Fibroblast of pulmonary artery (primary cell): Measurements from ENCODE around the gene EP400.

Source experiments
- DNase-seq: peaks from one replicate; pipeline ENCODE4 v3.0.0-alpha.2; 2010; ENCODE audit warnings: low read depth
- H3K4me3 ChIP-seq: replicated peaks from 2 replicates; pipeline ENCODE4 v1.5.1; 2011; ENCODE audit warnings: low read depth, mild to moderate bottlenecking, control low read depth, low read length, moderate library complexity
- TF ChIP-seq, protein P1 (sequence below): IDR thresholded peaks from 2 replicates; pipeline ENCODE4 v1.5.1; 2011; ENCODE audit warnings: mild to moderate bottlenecking, control low read depth, low read length, inconsistent platforms; ENCODE audit errors: missing control alignments

The EP400 gene

GRCh38 chr12:131921866-131922769 lies 27.6 kb upstream of the EP400 start:
- H3K4me3 ChIP-seq: no peak overlapping the region
- DNase-seq: no peak
- TF ChIP-seq, protein P1, sequence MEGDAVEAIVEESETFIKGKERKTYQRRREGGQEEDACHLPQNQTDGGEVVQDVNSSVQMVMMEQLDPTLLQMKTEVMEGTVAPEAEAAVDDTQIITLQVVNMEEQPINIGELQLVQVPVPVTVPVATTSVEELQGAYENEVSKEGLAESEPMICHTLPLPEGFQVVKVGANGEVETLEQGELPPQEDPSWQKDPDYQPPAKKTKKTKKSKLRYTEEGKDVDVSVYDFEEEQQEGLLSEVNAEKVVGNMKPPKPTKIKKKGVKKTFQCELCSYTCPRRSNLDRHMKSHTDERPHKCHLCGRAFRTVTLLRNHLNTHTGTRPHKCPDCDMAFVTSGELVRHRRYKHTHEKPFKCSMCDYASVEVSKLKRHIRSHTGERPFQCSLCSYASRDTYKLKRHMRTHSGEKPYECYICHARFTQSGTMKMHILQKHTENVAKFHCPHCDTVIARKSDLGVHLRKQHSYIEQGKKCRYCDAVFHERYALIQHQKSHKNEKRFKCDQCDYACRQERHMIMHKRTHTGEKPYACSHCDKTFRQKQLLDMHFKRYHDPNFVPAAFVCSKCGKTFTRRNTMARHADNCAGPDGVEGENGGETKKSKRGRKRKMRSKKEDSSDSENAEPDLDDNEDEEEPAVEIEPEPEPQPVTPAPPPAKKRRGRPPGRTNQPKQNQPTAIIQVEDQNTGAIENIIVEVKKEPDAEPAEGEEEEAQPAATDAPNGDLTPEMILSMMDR: no peak

DNA sequence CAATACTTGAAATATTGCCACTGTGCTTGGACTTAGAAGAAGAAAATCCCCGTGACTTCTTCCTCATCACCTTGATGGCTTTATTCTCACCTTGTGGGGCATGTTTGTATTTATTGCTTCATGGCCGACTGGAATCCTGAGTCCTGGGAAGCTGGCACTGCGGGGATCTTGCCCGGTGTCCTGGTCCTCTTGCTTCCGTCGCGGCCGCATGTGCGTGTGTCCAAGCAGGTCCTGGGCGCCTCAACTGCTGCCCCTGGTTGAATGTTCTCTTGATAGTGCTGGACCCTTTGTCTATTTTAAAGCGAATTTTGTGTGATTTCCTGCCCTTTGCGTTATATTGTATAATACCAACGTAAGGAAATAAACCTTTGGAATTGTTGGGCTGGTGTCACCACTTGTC lies 27.0 kb upstream of the EP400 start:
- DNase-seq: no peak
- TF ChIP-seq, protein P1: no peak
- no peak overlapping the region for H3K4me3 ChIP-seq

GRCh38 chr12:131923260-131923659 lies 26.5 kb upstream of the EP400 start:
- TF ChIP-seq, protein P1: no peak

GRCh38 chr12:131927110-131928079 lies 22.3 kb upstream of the EP400 start:
- TF ChIP-seq, protein P1: no peak
- no peak for DNase-seq
- H3K4me3 ChIP-seq: no peak overlapping the region

More at GRCh38 chr12:131923260-131923659, 26.5 kb upstream of the EP400 start:
- H3K4me3 ChIP-seq: no peak overlapping the region
- no peak for DNase-seq

DNA sequence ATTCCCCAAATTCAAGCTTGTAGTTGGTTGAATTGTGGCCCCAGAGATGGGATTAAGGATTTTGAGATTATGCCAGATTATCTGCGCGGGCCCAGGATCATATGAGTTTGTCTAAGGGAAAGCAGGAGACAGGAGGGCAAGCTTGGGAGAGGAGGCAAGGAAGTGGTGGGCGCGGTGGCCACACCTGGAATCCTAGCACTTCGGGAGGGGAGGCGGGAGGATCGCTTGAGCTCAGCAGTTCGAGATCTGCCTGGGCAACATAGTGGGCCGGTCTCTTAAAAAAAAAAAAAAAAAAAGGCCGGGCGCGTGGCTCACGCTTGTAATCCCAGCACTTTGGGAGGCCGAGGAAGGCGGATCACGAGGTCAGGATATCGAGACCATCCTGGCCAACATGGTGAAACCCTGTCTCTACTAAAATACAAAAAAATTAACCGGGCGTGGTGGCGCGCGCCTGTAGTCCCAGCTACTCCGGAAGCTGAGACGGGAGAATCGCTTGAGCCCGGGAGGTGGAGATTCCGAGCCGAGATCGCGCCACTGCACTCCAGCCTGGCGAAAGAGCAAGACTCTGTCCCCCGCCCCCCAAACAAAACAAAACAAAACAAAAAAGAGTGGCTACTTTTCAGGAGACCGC lies 21.5 kb upstream of the EP400 start:
- TF ChIP-seq, protein P1: no peak
- peak; percentile 22 for DNase-seq

DNA sequence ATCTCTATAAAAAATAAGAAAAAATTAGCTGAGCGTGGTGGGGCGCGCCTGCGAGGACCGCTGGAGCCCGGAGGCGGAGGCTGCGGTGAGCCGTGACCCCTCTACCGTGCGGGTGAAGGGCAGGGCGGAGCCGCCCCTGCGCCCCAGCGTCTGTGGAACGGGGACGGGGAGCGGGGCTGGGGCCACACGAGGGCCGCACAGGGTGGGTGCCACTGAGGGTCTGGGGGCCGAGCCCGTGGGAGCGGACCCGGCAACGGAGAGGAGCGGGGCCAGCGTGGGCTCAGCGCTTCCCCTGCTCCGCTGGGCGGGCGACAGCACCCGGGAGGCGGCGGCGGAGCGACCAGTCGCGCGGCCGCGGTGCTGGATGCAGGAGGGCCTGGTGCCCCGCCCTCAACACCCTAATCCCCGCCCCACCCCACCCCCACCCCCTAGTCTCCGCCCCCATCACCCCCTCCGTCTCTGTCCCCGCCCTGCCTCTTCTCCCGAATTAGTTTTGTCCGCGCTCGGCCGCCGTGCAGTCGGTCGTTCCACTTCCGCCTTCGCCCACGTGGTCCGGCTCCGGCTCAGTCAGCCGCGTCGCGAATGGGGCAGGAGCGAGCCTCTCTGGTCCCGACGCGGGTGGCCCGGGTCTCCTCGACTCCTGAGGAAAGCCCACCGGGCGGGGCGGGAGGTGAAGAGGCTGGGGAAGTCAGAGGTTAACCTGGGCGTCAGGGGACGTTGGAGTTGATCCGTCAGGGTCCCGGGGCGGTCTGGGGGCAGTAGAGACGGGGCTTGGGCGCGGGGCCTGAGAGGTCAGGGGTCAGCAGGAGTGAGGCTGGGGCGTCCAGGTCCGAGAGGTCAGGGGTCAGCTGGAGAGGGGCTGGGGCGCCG lies 20.8 kb upstream of the EP400 start, which contains the start of gene PUS1:
PUS1 (plus strand) TSS at position 566 of the 870 bp plus-strand sequence. CDS start 447 bp downstream, outside the sequence.
- H3K4me3 ChIP-seq: peak within 1 kb of the TSS; percentile 93
- peak; percentile 95 for DNase-seq
- TF ChIP-seq, protein P1: no peak

More for the DNA sequence above, 21.5 kb upstream of the EP400 start:
- peak overlapping the region; percentile 64 for H3K4me3 ChIP-seq
